PC-9 (cell line): ENCODE data around the gene EID1.

ENCODE experiments used
- CTCF ChIP-seq: fragments of 200-600 bp; sonication (generic); conservative IDR thresholded peaks from 2 replicates; pipeline ENCODE4 v1.6.1; 2017; ENCODE audit warnings: mixed run types, antibody characterized with exemption, mild to moderate bottlenecking, moderate library complexity
- EZH2 ChIP-seq: fragments of 200-600 bp; sonication (generic); IDR thresholded peaks from 2 replicates; pipeline ENCODE4 v1.8.0; 2017; ENCODE audit warnings: antibody characterized with exemption, low read depth

- no peak for TF ChIP-seq CTCF
- no peak for TF ChIP-seq EZH2
Observed at GRCh38 chr15:48828471-48828870, 49.5 kb upstream of the EID1 start.
